Dedifferentiated amniotic fluid mesenchymal stem cell (primary cell): ENCODE data around the gene RPL28.

Experiments used
- DNase-seq: peaks from one replicate; pipeline ENCODE4 v3.0.0-alpha.2; 2016; ENCODE audit errors: extremely low spot score

Gene RPL28

DNA sequence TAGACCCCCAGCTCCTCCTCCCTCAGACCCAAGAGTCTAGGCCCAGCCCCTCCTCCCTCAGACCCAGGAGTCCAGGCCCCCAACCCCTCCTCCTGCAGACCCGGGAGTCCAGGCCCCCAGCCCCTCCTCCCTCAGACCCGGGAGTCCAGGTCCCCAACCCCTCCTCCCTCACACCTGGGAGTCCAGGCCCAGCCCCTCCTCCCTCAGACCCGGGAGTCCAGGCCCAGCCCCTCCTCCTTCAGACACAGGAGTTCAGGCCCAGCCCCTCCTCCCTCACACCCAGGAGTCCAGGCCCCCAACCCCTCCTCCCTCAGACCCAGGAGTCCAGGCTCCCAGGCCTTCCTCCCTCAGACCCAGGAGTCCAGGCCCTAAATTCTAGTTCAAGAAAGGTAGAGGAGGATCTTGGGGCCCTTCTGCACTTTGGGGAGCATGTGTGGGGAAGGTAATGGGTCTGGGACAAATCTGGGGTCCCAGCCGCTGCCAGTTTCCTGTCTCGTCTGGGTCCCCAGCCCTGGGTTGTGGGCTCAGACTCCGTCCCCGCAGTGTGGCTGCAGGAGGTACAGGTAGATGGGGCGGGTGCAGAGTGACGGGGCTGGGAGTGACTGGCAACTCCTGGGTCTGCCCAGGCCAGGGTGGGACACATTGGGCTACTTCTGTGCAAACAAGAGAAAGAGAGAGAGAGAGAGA lies 12.3 kb upstream of the RPL28 start:
- DNase-seq, result no peak

GRCh38 chr19:55373993-55374757 lies 11.6 kb upstream of the RPL28 start:
- no peak for DNase-seq

GRCh38 chr19:55376241-55376933 lies 9.3 kb upstream of the RPL28 start, which contains the start of gene TMEM190:
TSS of gene TMEM190 (plus strand) at chr19:55376826. CDS start at chr19:55376854, 28 bp downstream.
- no peak for DNase-seq

- no peak for DNase-seq
Observed at GRCh38 chr19:55377356-55378131, 8.2 kb upstream of the RPL28 start.

- no peak for DNase-seq
Observed at GRCh38 chr19:55379174-55379573, 6.6 kb upstream of the RPL28 start.

DNA sequence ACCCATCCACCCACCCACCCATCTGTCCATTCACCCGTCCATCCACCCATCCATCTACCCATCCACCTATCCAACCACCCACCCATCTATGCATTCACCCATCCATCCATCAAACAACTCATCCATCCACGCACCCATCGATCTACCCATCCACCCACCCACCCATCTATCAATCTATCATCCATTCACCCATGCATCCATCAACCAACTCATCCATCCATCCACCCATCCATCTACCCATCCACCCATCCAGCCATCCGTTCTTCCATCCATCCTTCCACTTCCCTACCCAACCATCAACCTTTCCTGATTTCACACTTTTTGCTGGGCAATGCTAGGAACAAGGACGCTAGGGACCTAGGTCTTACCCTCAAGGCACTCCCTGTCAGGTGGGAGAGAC lies 3.7 kb upstream of the RPL28 start:
- DNase-seq, result no peak

GRCh38 chr19:55382522-55383054 lies 3.1 kb upstream of the RPL28 start:
- no peak for DNase-seq

GRCh38 chr19:55383279-55384130 lies 2.2 kb upstream of the RPL28 start:
- DNase-seq, result peak; percentile 27

- no peak for DNase-seq
Observed at GRCh38 chr19:55384131-55384919, 1.4 kb upstream of the RPL28 start, which contains the start of gene TMEM238. TSS of gene TMEM238 (minus strand) at chr19:55384292. CDS start at chr19:55384259, 33 bp downstream.

GRCh38 chr19:55384920-55385723 lies 610 bp upstream of the RPL28 start:
- peak; percentile 97 for DNase-seq

DNA sequence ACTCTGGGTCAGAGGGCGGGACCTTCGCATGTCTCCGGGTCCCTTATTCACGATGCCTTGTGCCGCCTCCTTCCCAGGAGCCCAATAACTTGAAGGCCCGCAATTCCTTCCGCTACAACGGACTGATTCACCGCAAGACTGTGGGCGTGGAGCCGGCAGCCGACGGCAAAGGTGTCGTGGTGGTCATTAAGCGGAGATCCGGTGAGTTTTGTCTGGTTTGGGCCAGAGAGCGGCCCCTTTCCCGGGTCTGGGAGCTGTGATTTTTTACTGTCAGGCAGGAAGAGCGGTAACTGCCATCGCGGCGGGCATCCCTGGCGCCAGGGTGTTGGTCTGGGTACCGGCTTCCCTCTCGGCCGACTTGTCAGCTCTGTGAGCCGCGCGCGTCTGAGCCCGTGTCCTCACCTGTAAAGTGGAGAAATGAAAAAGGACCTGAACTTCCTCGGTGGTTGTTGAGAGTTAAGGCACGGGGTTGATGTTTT lies 800 bp downstream of the RPL28 start:
- no peak for DNase-seq

DNA sequence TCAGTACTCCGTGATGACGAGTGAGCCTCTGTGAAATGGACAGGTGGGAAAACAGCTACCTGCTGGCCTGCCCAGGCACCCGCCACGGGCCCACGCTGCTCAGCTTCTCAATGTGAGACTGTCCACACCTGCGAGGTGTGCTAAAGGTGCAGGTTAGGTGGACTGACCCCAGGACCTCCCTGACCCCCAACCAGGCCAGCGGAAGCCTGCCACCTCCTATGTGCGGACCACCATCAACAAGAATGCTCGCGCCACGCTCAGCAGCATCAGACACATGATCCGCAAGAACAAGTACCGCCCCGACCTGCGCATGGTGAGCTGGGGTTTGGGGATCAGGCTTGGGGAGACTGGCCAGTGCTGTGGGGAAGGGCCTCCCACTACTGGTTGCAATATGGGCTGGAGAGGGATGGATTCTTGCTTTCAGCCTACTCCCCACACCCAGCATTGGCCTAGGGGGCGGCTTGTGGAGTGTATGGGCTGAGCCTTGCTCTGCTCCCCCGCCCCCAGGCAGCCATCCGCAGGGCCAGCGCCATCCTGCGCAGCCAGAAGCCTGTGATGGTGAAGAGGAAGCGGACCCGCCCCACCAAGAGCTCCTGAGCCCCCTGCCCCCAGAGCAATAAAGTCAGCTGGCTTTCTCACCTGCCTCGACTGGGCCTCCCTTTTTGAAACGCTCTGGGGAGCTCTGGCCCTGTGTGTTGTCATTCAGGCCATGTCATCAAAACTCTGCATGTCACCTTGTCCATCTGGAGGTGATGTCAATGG lies 2.2 kb downstream of the RPL28 start:
- no peak for DNase-seq

GRCh38 chr19:55389386-55390317 lies 3.9 kb downstream of the RPL28 start:
- no peak for DNase-seq

DNA sequence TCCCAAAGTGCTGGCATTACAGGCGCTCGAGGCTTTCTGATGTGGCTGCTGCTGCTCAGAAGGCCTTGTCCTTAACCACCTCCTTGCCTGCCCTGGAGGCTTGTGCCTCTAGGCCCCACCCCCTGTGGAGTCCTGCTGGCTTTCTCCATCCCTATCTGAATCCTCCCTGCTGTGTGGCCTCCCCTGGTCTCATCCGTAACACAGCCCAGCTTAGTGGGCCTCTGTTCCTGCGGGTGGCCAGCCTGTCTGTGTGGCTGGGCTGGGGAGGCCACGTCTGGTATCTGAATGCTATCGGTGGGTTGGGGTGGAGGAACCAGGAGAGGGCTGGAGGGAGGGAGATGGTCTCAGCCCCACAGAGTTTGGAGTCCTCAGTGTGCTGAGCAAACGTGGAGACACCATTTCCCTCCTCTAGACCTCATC lies 4.7 kb downstream of the RPL28 start:
- DNase-seq, result no peak

GRCh38 chr19:55391191-55391670 lies 5.5 kb downstream of the RPL28 start:
- DNase-seq, result no peak
